Lower leg skin (tissue), 3 donors: ENCODE measurements around the gene ITGA11.

Source experiments
- CTCF ChIP-seq, 3 donors: fragments of 450-650 bp; IDR thresholded peaks; one replicate each; pipeline ENCODE4 v1.5.1; 2016; ENCODE audit warnings: antibody characterized with exemption in 3 of 3, mild to moderate bottlenecking in 3 of 3, moderate library complexity in 2 of 3
- POLR2A ChIP-seq, 2 donors: fragments of 450-650 bp; IDR thresholded peaks; one replicate each; pipeline ENCODE4 v1.6.1; 2016 to 2017; ENCODE audit warnings: antibody characterized with exemption in 2 of 2, mild to moderate bottlenecking in 1 of 2, moderate library complexity in 1 of 2

GRCh38 chr15:68337826-68338225, 94.1 kb downstream of the ITGA11 start:
- no peak for TF ChIP-seq CTCF (IDR thresholded peaks at IDR 0.05)
- TF ChIP-seq POLR2A (IDR thresholded peaks at IDR 0.05): no peak
